Endothelial cell of umbilical vein (primary cell): ENCODE data around the gene LRRC52. TPM values are rescaled to one million over a fixed set of nuclear protein-coding genes. Genes with fewer than 3 reads are reported as not detected.

ENCODE experiments used
- BruUV-seq: library from RNA; stranded (reverse); fragments of 400-500 nt; replicated peaks from 2 replicates; lab custom pipeline; 2021; lab: Mats Ljungman, UMichigan
- CTCF ChIA-PET: fragments of 300-600, 350-600 bp; sonication (Branson Sonifier 250); formaldehyde crosslinking; loops from one replicate; lab custom pipeline; 2021; ENCODE audit warnings: antibody characterized with exemption, inconsistent platforms; lab: Charles Lee
- POLR2A ChIA-PET: fragments of 300-600, 350-600 bp; sonication (Branson Sonifier 250); formaldehyde crosslinking; loops from one replicate; lab custom pipeline; 2021; ENCODE audit warnings: antibody characterized with exemption, inconsistent platforms; lab: Charles Lee
- DNase-seq: peaks from one replicate; pipeline ENCODE4 v3.0.0-alpha.2; 2011; ENCODE audit warnings: low read depth, low spot score
- FAIRE-seq: peaks from 2 replicates; lab custom pipeline; 2011; peaks lifted over from hg19 to GRCh38; lab: Jason Lieb, UNC
- H2AFZ ChIP-seq: 2 replicates; pipeline ENCODE4 v1.6.0; 2012; ENCODE audit warnings: low read depth, low read length, control low read depth, inconsistent platforms
- H3K27ac ChIP-seq: 2 replicates; pipeline ENCODE4 v1.5.1; 2011; ENCODE audit warnings: low read depth, mild to moderate bottlenecking, control low read depth, low read length, moderate library complexity; ENCODE audit not compliant: insufficient read depth
- H3K27me3 ChIP-seq, 2 experiments: 2 replicates each; pipeline versions ENCODE4 v1.6.0 to v1.6.1; 2011; ENCODE audit warnings: low read length in 2 of 2, mixed read lengths in 1 of 2; ENCODE audit not compliant: control insufficient read depth in 2 of 2, insufficient read depth in 2 of 2
- H3K36me3 ChIP-seq, 2 experiments: 2 replicates in 1 of 2; 3 replicates in 1 of 2; pipeline ENCODE4 v1.5.1; 2011; ENCODE audit warnings: low read length in 2 of 2, mild to moderate bottlenecking in 1 of 2, moderate library complexity in 1 of 2; ENCODE audit not compliant: control insufficient read depth in 2 of 2, insufficient read depth in 2 of 2; ENCODE audit errors: extremely low read depth in 1 of 2
- H3K4me1 ChIP-seq: 3 replicates; pipeline ENCODE4 v1.5.1; 2011; ENCODE audit warnings: mild to moderate bottlenecking, low read length; ENCODE audit not compliant: control insufficient read depth, insufficient read depth; ENCODE audit errors: extremely low read depth
- H3K4me2 ChIP-seq: 2 replicates; pipeline ENCODE4 v1.6.1; 2011; ENCODE audit warnings: low read length, control low read depth, mixed read lengths; ENCODE audit not compliant: insufficient read depth
- H3K4me3 ChIP-seq, 3 experiments: fragments of 200-600 bp in 1 of 3; sonication (generic), shearing (Covaris generic) in 1 of 3; replicated peaks in 1 of 3; 2 replicates each; pipeline ENCODE4 v1.5.1; 2011 to 2016; ENCODE audit warnings: control low read depth in 3 of 3, low read length in 3 of 3, mild to moderate bottlenecking in 2 of 3, inconsistent platforms in 1 of 3, low read depth in 1 of 3, moderate library complexity in 1 of 3; ENCODE audit not compliant: insufficient read depth in 1 of 3
- H3K79me2 ChIP-seq: 2 replicates; pipeline ENCODE4 v1.6.0; 2012; ENCODE audit warnings: low read length, inconsistent platforms; ENCODE audit not compliant: control insufficient read depth, insufficient read depth
- H3K9ac ChIP-seq: replicated peaks from 2 replicates; pipeline ENCODE3; 2011; ENCODE audit warnings: low read length, control low read depth; ENCODE audit not compliant: insufficient read depth; ENCODE audit errors: extremely low read depth
- H3K9me1 ChIP-seq: replicated peaks from 3 replicates; pipeline ENCODE4 v1.6.0; 2011; ENCODE audit warnings: mild to moderate bottlenecking, low read length; ENCODE audit not compliant: control insufficient read depth, insufficient read depth; ENCODE audit errors: extremely low read depth
- H3K9me3 ChIP-seq: replicated peaks from 2 replicates; pipeline ENCODE4 v1.5.1; 2012; ENCODE audit warnings: low read length, inconsistent platforms; ENCODE audit not compliant: control insufficient read depth, insufficient read depth
- H4K20me1 ChIP-seq: replicated peaks from 2 replicates; pipeline ENCODE3; 2011; ENCODE audit warnings: mild to moderate bottlenecking, low read length; ENCODE audit not compliant: control insufficient read depth, insufficient read depth; ENCODE audit errors: extremely low read depth
- CTCF ChIP-seq, 2 donors: IDR thresholded peaks; 1 replicate in 1 of 2; 2 replicates in 1 of 2; pipeline ENCODE4 v1.5.1; 2011; ENCODE audit warnings: low read length in 2 of 2, mild to moderate bottlenecking in 2 of 2, moderate library complexity in 2 of 2, control low read depth in 1 of 2, inconsistent platforms in 1 of 2, low read depth in 1 of 2; ENCODE audit not compliant: insufficient read depth in 1 of 2; ENCODE audit errors: extremely low read depth in 1 of 2
- EZH2 ChIP-seq: IDR thresholded peaks from 2 replicates; pipeline ENCODE4 v1.6.1; 2012; ENCODE audit warnings: borderline replicate concordance, low read depth, mild to moderate bottlenecking, moderate library complexity, low read length, inconsistent platforms; ENCODE audit not compliant: severe bottlenecking
- FOS ChIP-seq: IDR thresholded peaks from 2 replicates; pipeline ENCODE4 v1.6.1; 2011; ENCODE audit warnings: mild to moderate bottlenecking, low read length, moderate library complexity, borderline replicate concordance; ENCODE audit not compliant: insufficient read depth
- GATA2 ChIP-seq: IDR thresholded peaks from 2 replicates; pipeline ENCODE4 v1.7.0; 2011; ENCODE audit warnings: low read depth, mild to moderate bottlenecking, moderate library complexity, mixed read lengths, low read length; ENCODE audit not compliant: insufficient read length, insufficient read depth
- JUN ChIP-seq: IDR thresholded peaks from 2 replicates; pipeline ENCODE4 v1.6.1; 2011; ENCODE audit warnings: borderline replicate concordance, low read depth; ENCODE audit not compliant: insufficient read length, insufficient read depth
- MAX ChIP-seq: IDR thresholded peaks from 2 replicates; pipeline ENCODE4 v1.6.1; 2011; ENCODE audit not compliant: insufficient read depth, insufficient read length
- MYC ChIP-seq: IDR thresholded peaks from one replicate; pipeline ENCODE4 v1.6.1; 2011; ENCODE audit warnings: mild to moderate bottlenecking, low read depth, low read length
- POLR2A ChIP-seq: IDR thresholded peaks from 2 replicates; pipeline ENCODE4 v1.6.1; 2012; ENCODE audit warnings: low read depth, mild to moderate bottlenecking, control low read depth, low read length
- POLR2AphosphoS5 ChIP-seq: IDR thresholded peaks from 2 replicates; pipeline ENCODE4 v1.6.1; 2012; ENCODE audit warnings: low read depth, mild to moderate bottlenecking, control low read depth, low read length, moderate library complexity; ENCODE audit not compliant: insufficient read depth
- dilution Hi-C: fragments of 300-500 bp; cut with MboI; formaldehyde crosslinking; loops from one replicate; pipeline ENCODE4 v1.15.0; 2019; ENCODE audit warnings: low sequenced_read_pairs; ENCODE audit not compliant: extremely low pct_ligation_motif_present
- intact Hi-C: fragments of 100-400 bp; cut with micrococcal nuclease; formaldehyde crosslinking; loops from one replicate; pipeline ENCODE4 v1.10.0; 2022
- polyA plus RNA-seq, 4 experiments: library from polyadenylated mRNA; depleted of rRNA in 3 of 4; stranded (reverse) in 3 of 4; unstranded in 1 of 4; fragments of >200 nt; gene quantifications; 2 replicates each; pipeline versions ENCODE4 v1.2.1 to v1.2.3, GENCODE V29; 2011 to 2012; ENCODE audit warnings: missing spikeins in 1 of 4
- total RNA-seq: library from RNA; stranded (reverse); gene quantifications from 2 replicates; pipeline ENCODE4 v1.2.3, GENCODE V29; 2021

The LRRC52 gene
- total and polyA plus RNA-seq, 2 donors (not counting 3 experiments of a cell fraction or from before 2014, with no cell fraction given), result not detected

DNA sequence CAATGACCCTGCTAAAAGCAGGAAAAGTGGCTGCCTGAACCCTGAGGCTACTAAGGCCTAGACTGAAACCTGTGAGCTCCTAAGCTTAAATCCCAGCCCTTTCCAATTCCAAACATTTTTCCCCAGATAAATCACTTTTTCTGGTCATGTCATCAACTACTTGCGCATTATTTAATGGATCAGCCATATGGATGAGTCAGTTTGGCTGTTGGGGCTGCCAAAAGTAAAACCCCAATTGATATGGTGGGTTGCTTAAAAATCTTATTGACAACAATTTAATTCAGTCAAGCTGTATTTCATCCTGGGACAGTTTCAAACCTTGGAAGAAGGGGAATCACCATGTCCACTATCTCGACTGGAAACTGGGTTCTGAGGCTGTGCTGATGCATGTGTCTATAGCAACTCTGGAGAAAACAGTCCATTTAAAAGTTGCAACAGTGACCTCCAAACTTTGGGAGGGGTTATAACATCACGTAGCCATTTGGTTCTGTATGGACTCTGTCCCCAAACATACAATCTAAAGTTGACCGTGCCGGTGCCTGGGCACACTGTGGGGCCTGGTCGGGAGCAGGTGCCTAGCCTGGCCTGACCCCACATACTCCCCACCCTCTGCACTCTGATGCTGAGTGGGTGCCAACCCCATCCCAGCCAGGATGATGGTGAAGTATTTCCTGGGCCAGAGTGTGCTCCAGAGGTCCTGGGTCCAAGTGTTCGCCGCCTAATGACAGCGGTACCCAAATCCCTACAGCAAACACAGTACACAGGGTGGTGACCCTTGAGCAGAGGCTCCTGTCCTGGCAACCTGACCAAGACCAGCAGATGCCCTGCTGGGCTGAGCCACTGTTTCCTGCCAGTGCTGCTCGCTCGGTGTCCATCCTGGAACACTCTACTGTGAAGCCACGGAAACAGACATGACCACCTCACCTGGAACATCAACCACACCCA is 46.5 kb upstream of the LRRC52 start:
- H3K27ac ChIP-seq, result no peak overlapping the region
- H3K4me2 ChIP-seq, result no peak overlapping the region
- H3K4me1 ChIP-seq, result no peaks in the 10 kb centered on the region
- no peaks in the 10 kb centered on the region for H3K9me1 ChIP-seq
- intact Hi-C loops (no loop called here), dilution Hi-C loops (no loop called here)
- no peak for DNase-seq
- H4K20me1 ChIP-seq, result no peaks in the 10 kb centered on the region
- no peaks in the 10 kb centered on the region for H3K36me3 ChIP-seq
- no peak for FAIRE-seq
- H3K27me3 ChIP-seq, result no peaks in the 10 kb centered on the region
- ChIA-PET POLR2A (no interaction called here), CTCF (interaction anchor here (2.5 kb wide), 1 partner anchor 129 kb away, joined by 6 read pairs; no protein-coding TSS in a partner anchor)
- BruUV-seq, result no TSS peak
- no peaks in the 10 kb centered on the region for H3K9me3 ChIP-seq
- TF ChIP-seq MAX (no peak), EZH2 (no peak), FOS (no peak)
- no peak overlapping the region for H3K4me3 ChIP-seq
- no peak overlapping the region for H3K9ac ChIP-seq
- H2AFZ ChIP-seq, result no peak overlapping the region
- no peaks in the 10 kb centered on the region for H3K79me2 ChIP-seq

GRCh38 chr1:165501330-165501969 is 42.4 kb upstream of the LRRC52 start:
- dilution Hi-C loops (no loop called here), intact Hi-C loops (no loop called here)
- ChIA-PET CTCF (no interaction called here), POLR2A (no interaction called here)
- H3K27me3 ChIP-seq, result no peaks in the 10 kb centered on the region
- H3K9me3 ChIP-seq, result no peaks in the 10 kb centered on the region
- no peaks in the 10 kb centered on the region for H3K36me3 ChIP-seq
- no TSS peak for BruUV-seq
- FAIRE-seq (no peak), DNase-seq (no peak)
- H3K4me1 ChIP-seq, result no peaks in the 10 kb centered on the region
- no peak overlapping the region for H3K9ac ChIP-seq
- H4K20me1 ChIP-seq, result no peaks in the 10 kb centered on the region
- H2AFZ ChIP-seq, result no peak overlapping the region
- TF ChIP-seq MYC (no peak), MAX (no peak), EZH2 (no peak), FOS (no peak), POLR2A (no peak), POLR2AphosphoS5 (no peak), GATA2 (no peak), CTCF (IDR thresholded peaks at IDR 0.05; ENCODE audit: extremely low read depth in 1 of 2, insufficient read depth in 1 of 2, low read depth in 1 of 2, low read length in 2 of 2) (no peak), JUN (no peak)
- H3K4me2 ChIP-seq, result no peak overlapping the region
- no peaks in the 10 kb centered on the region for H3K9me1 ChIP-seq
- H3K79me2 ChIP-seq, result no peaks in the 10 kb centered on the region
- H3K4me3 ChIP-seq, result no peak overlapping the region
- H3K27ac ChIP-seq, result no peak overlapping the region
